ENCODE measurements around the gene EHMT2.

DNA sequence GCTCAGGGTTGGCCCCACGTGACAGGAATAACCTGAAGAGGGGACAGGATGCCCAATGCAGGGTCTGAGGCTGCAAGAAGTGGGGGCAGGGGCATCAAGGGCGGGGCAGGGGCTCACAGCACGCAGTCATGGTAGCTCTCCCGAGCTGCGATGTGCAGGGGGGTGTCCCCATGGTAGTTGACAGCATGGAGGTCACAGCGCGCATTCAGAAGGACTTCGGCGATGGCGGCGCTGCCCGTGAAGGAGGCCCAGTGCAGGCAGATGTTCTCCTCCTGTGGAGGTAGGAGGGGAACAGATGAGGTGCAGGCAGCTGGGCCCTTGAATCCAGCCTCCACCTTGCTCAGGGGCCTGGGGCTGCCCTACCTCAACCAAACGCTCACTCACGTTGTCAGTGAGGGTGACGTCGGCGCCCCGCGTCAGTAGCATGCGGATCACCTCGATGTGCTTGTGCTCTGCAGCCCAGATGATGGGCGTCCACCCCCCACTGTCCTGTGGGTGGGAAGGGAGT is 12.9 kb downstream of the EHMT2 start:
- TF ChIP-seq, protein P1, sequence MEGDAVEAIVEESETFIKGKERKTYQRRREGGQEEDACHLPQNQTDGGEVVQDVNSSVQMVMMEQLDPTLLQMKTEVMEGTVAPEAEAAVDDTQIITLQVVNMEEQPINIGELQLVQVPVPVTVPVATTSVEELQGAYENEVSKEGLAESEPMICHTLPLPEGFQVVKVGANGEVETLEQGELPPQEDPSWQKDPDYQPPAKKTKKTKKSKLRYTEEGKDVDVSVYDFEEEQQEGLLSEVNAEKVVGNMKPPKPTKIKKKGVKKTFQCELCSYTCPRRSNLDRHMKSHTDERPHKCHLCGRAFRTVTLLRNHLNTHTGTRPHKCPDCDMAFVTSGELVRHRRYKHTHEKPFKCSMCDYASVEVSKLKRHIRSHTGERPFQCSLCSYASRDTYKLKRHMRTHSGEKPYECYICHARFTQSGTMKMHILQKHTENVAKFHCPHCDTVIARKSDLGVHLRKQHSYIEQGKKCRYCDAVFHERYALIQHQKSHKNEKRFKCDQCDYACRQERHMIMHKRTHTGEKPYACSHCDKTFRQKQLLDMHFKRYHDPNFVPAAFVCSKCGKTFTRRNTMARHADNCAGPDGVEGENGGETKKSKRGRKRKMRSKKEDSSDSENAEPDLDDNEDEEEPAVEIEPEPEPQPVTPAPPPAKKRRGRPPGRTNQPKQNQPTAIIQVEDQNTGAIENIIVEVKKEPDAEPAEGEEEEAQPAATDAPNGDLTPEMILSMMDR (IDR thresholded peaks at IDR 0.05; ENCODE audit: control extremely low read depth in 1 of 3, insufficient read depth in 1 of 3, low read depth in 1 of 3, low read length in 3 of 3), result no peak
- TF ChIP-seq JUN (IDR thresholded peaks at IDR 0.05; ENCODE audit: low read depth, low read length), result no peak
- TF ChIP-seq CEBPB (IDR thresholded peaks at IDR 0.05; ENCODE audit: low read depth, low read length), result no peak
- no peak for TF ChIP-seq EP300 (IDR thresholded peaks at IDR 0.05; ENCODE audit: borderline replicate concordance in 1 of 2, low read depth in 2 of 2, low read length in 2 of 2)
- TF ChIP-seq, protein P2, sequence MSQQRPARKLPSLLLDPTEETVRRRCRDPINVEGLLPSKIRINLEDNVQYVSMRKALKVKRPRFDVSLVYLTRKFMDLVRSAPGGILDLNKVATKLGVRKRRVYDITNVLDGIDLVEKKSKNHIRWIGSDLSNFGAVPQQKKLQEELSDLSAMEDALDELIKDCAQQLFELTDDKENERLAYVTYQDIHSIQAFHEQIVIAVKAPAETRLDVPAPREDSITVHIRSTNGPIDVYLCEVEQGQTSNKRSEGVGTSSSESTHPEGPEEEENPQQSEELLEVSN (IDR thresholded peaks at IDR 0.05), result no peak
- no peak for TF ChIP-seq CREB1 (IDR thresholded peaks at IDR 0.05)

All from H1 (cell line).